GM13977 (cell line): ENCODE measurements around the gene CACNA2D3.

Source experiments
- DNase-seq: peaks from one replicate; pipeline ENCODE4 v3.0.0; 2012; ENCODE audit warnings: low spot score
- in situ Hi-C: fragments of 300-500 bp; cut with MboI; formaldehyde crosslinking; loops from one replicate; pipeline ENCODE4 v1.12.0; 2022; ENCODE audit warnings: low sequenced_read_pairs, low pct_unique_long_range_greater_than_20kb, mixed read lengths, inconsistent platforms; ENCODE audit not compliant: unreplicated experiment
- TF ChIP-seq, protein P1 (sequence below): IDR thresholded peaks from 2 replicates; pipeline ENCODE4 v1.5.1; 2012; ENCODE audit warnings: mild to moderate bottlenecking, control low read depth; ENCODE audit not compliant: insufficient read depth; ENCODE audit errors: extremely low read depth, missing control alignments

Gene CACNA2D3

DNA sequence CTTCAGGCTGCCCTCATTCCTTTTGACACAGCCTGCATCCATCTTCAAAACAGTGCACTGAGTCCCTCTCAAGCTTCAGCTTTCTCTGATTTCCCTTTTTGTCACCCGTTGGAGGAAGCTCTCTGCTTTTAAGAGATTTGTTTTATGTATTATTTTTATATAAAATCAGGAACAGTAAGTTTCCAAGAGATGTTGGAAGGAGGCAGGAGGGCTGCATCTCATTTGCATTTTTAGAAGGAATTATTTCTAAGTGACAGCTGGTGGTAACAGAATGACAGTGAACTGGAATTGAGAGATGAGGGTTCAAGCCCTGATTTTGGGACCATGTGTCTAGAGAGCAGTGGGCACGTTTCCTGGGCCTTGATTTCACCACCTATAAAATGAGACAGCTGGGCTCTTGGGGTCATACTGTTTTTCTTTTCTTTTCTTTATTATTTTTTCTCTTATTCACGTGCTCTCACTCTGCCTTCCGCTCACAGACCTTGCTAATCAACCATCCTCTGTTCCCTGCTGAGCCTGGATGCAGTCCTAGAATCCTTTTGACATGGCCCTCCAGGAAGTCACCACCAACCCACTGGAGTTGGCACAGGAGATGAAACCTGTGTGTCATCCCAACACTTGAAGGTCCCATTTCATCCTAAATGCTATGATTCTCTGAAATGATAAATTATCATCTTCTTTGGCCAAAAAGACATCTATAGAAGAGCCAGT, 148.6 kb downstream of the CACNA2D3 start:
- no peak for DNase-seq
- TF ChIP-seq, protein P1, sequence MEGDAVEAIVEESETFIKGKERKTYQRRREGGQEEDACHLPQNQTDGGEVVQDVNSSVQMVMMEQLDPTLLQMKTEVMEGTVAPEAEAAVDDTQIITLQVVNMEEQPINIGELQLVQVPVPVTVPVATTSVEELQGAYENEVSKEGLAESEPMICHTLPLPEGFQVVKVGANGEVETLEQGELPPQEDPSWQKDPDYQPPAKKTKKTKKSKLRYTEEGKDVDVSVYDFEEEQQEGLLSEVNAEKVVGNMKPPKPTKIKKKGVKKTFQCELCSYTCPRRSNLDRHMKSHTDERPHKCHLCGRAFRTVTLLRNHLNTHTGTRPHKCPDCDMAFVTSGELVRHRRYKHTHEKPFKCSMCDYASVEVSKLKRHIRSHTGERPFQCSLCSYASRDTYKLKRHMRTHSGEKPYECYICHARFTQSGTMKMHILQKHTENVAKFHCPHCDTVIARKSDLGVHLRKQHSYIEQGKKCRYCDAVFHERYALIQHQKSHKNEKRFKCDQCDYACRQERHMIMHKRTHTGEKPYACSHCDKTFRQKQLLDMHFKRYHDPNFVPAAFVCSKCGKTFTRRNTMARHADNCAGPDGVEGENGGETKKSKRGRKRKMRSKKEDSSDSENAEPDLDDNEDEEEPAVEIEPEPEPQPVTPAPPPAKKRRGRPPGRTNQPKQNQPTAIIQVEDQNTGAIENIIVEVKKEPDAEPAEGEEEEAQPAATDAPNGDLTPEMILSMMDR: no peak
- in situ Hi-C loops: no loop called here

DNA sequence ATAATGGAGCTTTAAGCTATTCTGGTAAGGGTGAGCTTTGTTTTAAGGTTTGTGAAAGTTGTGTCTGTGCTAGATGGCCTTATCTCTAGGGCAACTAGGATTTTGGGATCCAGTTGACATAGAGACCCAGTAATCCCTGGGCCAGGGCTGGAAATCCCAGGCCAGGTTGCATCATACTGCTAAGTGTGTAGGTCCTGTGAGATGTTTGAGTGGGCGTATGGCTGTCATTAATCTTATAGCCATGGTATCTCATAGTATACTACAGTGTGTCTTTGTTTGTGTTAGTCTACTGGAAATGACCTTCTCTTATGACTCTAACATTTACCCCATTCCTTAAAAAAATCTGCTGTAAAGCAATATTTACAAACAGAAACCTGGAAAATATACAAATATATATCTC, 151.4 kb downstream of the CACNA2D3 start:
- no peak for DNase-seq
- TF ChIP-seq, protein P1: no peak
- in situ Hi-C loops: no loop called here

DNA sequence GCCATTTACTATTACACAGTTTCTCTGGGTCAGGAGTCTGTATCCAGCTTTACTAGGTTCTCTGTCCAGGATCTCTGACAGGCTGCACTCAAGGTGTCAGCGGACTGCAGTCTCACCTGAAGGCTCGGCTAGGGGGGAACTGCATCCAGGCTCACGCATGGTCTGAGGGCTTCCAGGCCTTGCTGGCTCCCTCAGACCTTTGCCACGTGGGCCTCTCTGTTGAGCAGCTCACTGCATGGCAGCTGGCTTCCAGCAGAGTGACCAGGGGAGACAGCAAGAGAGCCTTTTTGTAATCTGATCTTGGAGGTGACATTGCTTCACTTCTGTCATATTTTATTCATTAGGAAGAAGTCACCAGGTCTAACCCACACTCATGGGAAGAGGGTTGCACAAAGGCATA, 152.3 kb downstream of the CACNA2D3 start:
- in situ Hi-C loops: no loop called here
- TF ChIP-seq, protein P1: no peak
- no peak for DNase-seq

DNA sequence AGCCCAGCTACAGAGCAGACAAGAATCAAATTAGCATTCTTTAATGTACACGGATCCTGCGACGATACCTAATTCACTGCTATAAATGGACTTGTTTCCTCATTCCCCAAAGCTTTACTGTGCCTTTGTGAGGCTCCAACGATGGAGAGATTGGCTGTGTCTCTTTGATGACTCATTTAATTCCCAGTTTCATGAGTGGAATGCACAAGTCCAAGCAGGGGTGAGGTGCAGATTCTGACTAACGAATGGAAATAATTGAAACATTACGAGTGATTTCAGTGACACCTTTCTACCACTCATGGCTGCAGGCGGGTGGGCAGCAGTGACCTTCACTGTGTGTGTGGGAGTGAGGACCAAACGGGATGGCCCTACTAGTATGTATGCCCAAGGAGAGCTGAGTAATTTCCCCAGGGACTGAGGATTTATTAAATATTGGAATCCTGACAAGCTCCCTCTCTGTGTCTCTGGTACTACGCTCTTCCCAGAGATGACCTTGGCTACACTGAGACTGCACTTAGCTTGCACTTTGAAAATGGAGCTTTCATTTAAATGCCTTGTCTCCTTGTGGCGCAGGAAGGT, 156.7 kb downstream of the CACNA2D3 start:
- DNase-seq: no peak
- in situ Hi-C loops: no loop called here
- TF ChIP-seq, protein P1: no peak

DNA sequence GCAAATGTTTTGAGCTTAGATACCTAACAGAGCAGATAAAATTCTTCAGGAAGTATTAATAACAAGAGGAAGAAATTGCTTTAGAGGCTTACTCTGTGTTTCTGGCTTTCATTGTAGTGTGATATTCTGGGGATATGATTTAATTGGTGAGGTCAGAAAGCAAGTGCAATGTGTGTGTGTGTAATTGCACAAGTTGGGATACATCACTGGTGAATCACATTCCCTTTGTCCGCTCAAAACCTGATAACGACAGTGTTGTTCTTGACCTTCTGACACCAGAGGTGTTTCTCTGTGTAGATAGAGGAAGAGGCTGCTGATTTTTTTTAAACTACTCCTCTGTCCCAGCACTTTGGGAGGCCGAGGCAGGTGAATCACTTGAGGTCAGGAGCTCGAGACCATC, 161.1 kb downstream of the CACNA2D3 start:
- in situ Hi-C loops: no loop called here
- TF ChIP-seq, protein P1: no peak
- no peak for DNase-seq

DNA sequence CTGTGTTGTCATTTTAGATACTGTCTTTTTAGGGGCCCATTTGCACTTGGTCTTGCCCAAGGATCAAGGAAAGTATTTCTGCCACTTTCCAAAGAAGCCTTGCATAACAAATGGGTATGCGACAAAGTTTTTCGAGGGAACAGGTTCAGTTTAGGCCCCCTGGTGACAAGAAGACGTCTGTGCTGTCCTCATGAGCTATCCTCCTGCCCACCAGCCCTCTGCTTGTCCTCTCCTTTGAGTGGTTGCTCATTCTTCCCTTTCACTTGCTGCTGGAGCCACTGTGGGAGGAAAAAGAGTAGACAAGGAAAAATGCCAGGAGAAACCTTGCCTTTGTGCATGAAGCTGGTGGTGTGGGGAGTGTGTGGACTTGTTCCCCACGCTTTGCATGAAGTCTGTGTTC, 171.9 kb downstream of the CACNA2D3 start:
- TF ChIP-seq, protein P1: no peak
- DNase-seq: no peak
- in situ Hi-C loops: no loop called here
